ENCODE results near the gene TBC1D7.

DNA sequence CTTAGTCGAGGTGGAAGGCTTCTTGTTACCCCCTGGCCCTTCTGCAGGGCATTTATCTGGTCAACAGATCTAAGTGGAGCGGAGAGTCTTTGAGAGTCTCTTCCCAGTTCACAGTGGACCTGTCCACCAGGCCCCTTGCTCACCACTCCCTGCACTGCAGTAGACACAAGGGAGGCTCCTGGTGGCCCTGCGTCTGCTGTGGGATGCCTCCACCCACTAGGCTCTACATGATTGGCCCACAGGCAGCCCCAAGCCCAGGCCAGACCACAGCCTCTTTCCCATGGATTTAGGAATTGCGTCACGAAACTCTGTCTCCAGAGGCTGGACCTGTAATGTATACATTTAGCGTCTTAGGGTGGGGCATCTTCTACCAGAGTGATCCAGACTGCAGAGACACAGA, 28.4 kb downstream of the TBC1D7 start:
- TF ChIP-seq, protein P1, sequence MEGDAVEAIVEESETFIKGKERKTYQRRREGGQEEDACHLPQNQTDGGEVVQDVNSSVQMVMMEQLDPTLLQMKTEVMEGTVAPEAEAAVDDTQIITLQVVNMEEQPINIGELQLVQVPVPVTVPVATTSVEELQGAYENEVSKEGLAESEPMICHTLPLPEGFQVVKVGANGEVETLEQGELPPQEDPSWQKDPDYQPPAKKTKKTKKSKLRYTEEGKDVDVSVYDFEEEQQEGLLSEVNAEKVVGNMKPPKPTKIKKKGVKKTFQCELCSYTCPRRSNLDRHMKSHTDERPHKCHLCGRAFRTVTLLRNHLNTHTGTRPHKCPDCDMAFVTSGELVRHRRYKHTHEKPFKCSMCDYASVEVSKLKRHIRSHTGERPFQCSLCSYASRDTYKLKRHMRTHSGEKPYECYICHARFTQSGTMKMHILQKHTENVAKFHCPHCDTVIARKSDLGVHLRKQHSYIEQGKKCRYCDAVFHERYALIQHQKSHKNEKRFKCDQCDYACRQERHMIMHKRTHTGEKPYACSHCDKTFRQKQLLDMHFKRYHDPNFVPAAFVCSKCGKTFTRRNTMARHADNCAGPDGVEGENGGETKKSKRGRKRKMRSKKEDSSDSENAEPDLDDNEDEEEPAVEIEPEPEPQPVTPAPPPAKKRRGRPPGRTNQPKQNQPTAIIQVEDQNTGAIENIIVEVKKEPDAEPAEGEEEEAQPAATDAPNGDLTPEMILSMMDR (IDR thresholded peaks at IDR 0.05) = no peak
- TF ChIP-seq POLR2A (IDR thresholded peaks at IDR 0.05) = no peak

All from thyroid gland (tissue), 4 donors.